ENCODE measurements around the gene TMEM204.

TMEM204 gene
- total RNA-seq = 0 to 0.59 (median 0) reads per million in 18 experiments

- peak in 1 of 2 donors; percentile 7 for DNase-seq
Observed at GRCh38 chr16:1533443-1533951, at the start of gene TMEM204. TSS of gene TMEM204 (plus strand) at chr16:1533666. CDS start at chr16:1534276, 610 bp downstream.

- no peak for DNase-seq
Observed at GRCh38 chr16:1485847-1486496, 47.5 kb upstream of the TMEM204 start.

- DNase-seq = no peak
Observed at GRCh38 chr16:1486551-1487390, 46.7 kb upstream of the TMEM204 start.

- no peak for DNase-seq
Observed at GRCh38 chr16:1487395-1488053, 45.9 kb upstream of the TMEM204 start.

GRCh38 chr16:1488054-1488601, 45.3 kb upstream of the TMEM204 start:
- no peak for DNase-seq

- no peak for DNase-seq
Observed at GRCh38 chr16:1488619-1489018, 44.8 kb upstream of the TMEM204 start, which contains the start of gene PTX4. TSS of gene PTX4 (minus strand) at chr16:1488944. CDS start at chr16:1488909, 35 bp downstream.

GRCh38 chr16:1489077-1489476, 44.4 kb upstream of the TMEM204 start:
- no peak for DNase-seq

- no peak for DNase-seq
Observed at GRCh38 chr16:1491327-1491726, 42.1 kb upstream of the TMEM204 start.

GRCh38 chr16:1492082-1492922, 41.2 kb upstream of the TMEM204 start:
- no peak for DNase-seq

GRCh38 chr16:1492923-1493745, 40.3 kb upstream of the TMEM204 start, which contains the start of gene TELO2:
TSS of gene TELO2 (plus strand) at chr16:1493360. CDS start at chr16:1494282, 922 bp downstream.
- peak; percentile 79 to 87 for DNase-seq

- DNase-seq = peak in 1 of 2 donors; percentile 1
Observed at GRCh38 chr16:1493746-1494094, 39.7 kb upstream of the TMEM204 start.

- DNase-seq = no peak
Observed at GRCh38 chr16:1494129-1494640, 39.3 kb upstream of the TMEM204 start.

- DNase-seq = no peak
Observed at GRCh38 chr16:1494711-1495110, 38.8 kb upstream of the TMEM204 start.

- DNase-seq = no peak
Observed at GRCh38 chr16:1495211-1495888, 38.1 kb upstream of the TMEM204 start.

GRCh38 chr16:1495889-1496262, 37.6 kb upstream of the TMEM204 start:
- no peak for DNase-seq

GRCh38 chr16:1496464-1496863, 37.0 kb upstream of the TMEM204 start:
- no peak for DNase-seq

- DNase-seq = no peak
Observed at GRCh38 chr16:1497014-1497598, 36.4 kb upstream of the TMEM204 start.

- no peak for DNase-seq
Observed at GRCh38 chr16:1498899-1499676, 34.4 kb upstream of the TMEM204 start.
